ENCODE measurements around the gene EARS2. TPM values are rescaled to one million over a fixed set of nuclear protein-coding genes. Genes with fewer than 3 reads are reported as not detected.

EARS2 gene
- total and polyA plus RNA-seq, 9 donors: 9.5 to 29.0 (median 18.5) TPM

- H3K4me1 ChIP-seq (ENCODE audit: insufficient read depth): no peaks in the 10 kb centered on the region
Measured at GRCh38 chr16:23523876-23524385, 33.2 kb downstream of the EARS2 start.

GRCh38 chr16:23523321-23523720, 33.8 kb downstream of the EARS2 start:
- TF ChIP-seq CTCF (IDR thresholded peaks at IDR 0.05): no peak
- TF ChIP-seq POLR2A (IDR thresholded peaks at IDR 0.05): no peak
- no peak for TF ChIP-seq EP300 (IDR thresholded peaks at IDR 0.05)
- 93 to 96% (median 95%) methylated on average over 6 of the region's 6 CpGs for WGBS, 3 donors
- H3K36me3 ChIP-seq: no peaks in the 10 kb centered on the region
- intact Hi-C loops (cut with DNase I): no loop called here
- no peak overlapping the region for H3K27ac ChIP-seq
- no peaks in the 10 kb centered on the region for H3K27me3 ChIP-seq
- no peaks in the 10 kb centered on the region for H3K9me3 ChIP-seq
- no peak overlapping the region for H3K4me3 ChIP-seq
- H3K4me1 ChIP-seq (ENCODE audit: insufficient read depth): no peaks in the 10 kb centered on the region
- DNase-seq: no peak

More at GRCh38 chr16:23523876-23524385, 33.2 kb downstream of the EARS2 start:
- intact Hi-C loops (cut with DNase I): no loop called here
- TF ChIP-seq EP300 (IDR thresholded peaks at IDR 0.05): no peak
- no peak for TF ChIP-seq POLR2A (IDR thresholded peaks at IDR 0.05)
- no peak for TF ChIP-seq CTCF (IDR thresholded peaks at IDR 0.05)
- Histone ChIP-seq H3K36me3 (no peaks in the 10 kb centered on the region), H3K4me3 (no peak overlapping the region), H3K9me3 (no peaks in the 10 kb centered on the region), H3K27ac (no peak overlapping the region), H3K27me3 (no peaks in the 10 kb centered on the region)
- WGBS, 3 donors: 78 to 88% (median 84%) methylated on average over 7 of the region's 7 CpGs
- DNase-seq: no peak

- H3K27me3 ChIP-seq: no peaks in the 10 kb centered on the region
- no peak for TF ChIP-seq CTCF (IDR thresholded peaks at IDR 0.05)
- no peak for TF ChIP-seq POLR2A (IDR thresholded peaks at IDR 0.05)
- TF ChIP-seq EP300 (IDR thresholded peaks at IDR 0.05): no peak
- no peak for DNase-seq
- no peak overlapping the region for H3K27ac ChIP-seq
- no peaks in the 10 kb centered on the region for H3K4me1 ChIP-seq (ENCODE audit: insufficient read depth)
- no peak overlapping the region for H3K4me3 ChIP-seq
- WGBS, 3 donors: 93 to 95% (median 94%) methylated on average over 4 of the region's 4 CpGs
- H3K9me3 ChIP-seq: no peaks in the 10 kb centered on the region
- H3K36me3 ChIP-seq: no peaks in the 10 kb centered on the region
- intact Hi-C loops (cut with DNase I): no loop called here
Measured at GRCh38 chr16:23521965-23522364, 35.2 kb downstream of the EARS2 start.

DNA sequence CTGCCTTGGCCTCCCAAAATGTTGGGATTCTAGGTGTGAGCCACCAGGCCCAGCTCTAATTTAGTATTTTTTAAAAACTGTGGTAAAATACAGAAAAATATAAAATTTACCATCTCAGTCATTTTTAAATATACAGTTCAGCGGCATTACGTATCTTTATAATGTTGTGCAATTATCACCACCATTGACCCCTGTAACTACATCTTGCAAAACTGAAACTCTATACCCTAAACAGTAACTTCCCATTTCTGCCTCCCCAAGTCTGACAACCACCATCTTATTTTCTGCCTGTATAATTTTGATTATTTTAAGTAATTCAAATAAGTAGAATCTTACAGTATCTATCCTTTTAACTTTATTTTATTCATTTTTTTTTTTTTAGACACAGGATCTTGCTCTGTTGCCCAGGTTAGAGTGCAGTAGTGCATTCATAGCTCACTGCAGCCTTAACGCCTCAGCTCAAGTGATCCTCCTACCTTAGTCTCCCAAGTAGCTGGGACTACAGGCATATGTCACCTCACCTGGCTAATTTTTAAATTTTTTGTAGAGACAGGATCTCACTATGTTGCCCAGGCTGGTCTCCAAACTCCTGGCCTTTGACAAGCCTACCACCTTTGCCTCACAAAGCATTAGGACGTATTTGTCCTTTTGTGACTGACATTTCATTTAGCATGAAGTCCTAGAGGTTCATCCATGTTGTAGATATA, 36.0 kb downstream of the EARS2 start:
- TF ChIP-seq EP300 (IDR thresholded peaks at IDR 0.05) (no peak), CTCF (IDR thresholded peaks at IDR 0.05) (no peak), POLR2A (IDR thresholded peaks at IDR 0.05) (no peak)
- intact Hi-C loops (cut with DNase I): no loop called here
- Histone ChIP-seq H3K4me1 (ENCODE audit: insufficient read depth) (no peaks in the 10 kb centered on the region), H3K36me3 (no peaks in the 10 kb centered on the region), H3K27me3 (no peaks in the 10 kb centered on the region), H3K9me3 (no peaks in the 10 kb centered on the region), H3K4me3 (no peak overlapping the region), H3K27ac (no peak overlapping the region)
- DNase-seq: no peak
- 73 to 92% (median 74%) methylated on average over 4 of the region's 4 CpGs for WGBS, 3 donors

All from ovary (tissue), 9 donors.